ENCODE measurements around the gene RNF215.

The RNF215 gene

GRCh38 chr22:30386960-30387827 lies at the start of gene RNF215:
Gene RNF215, minus strand, starts transcription at chr22:30387411. Its CDS starts 98 bp downstream, at chr22:30387313.
- peak; percentile 74 for DNase-seq (ENCODE audit: low spot score)

GRCh38 chr22:30436196-30436595 lies 49.0 kb upstream of the RNF215 start:
- DNase-seq (ENCODE audit: low spot score): no peak

- no peak for DNase-seq (ENCODE audit: low spot score)
Observed at GRCh38 chr22:30435674-30436126, 48.5 kb upstream of the RNF215 start.

- no peak for DNase-seq (ENCODE audit: low spot score)
Observed at GRCh38 chr22:30434843-30435242, 47.6 kb upstream of the RNF215 start.

- no peak for DNase-seq (ENCODE audit: low spot score)
Observed at GRCh38 chr22:30433773-30434172, 46.6 kb upstream of the RNF215 start.

GRCh38 chr22:30433227-30433626 lies 46.0 kb upstream of the RNF215 start:
- DNase-seq (ENCODE audit: low spot score): no peak

GRCh38 chr22:30432520-30432919 lies 45.3 kb upstream of the RNF215 start:
- DNase-seq (ENCODE audit: low spot score): no peak

GRCh38 chr22:30432096-30432495 lies 44.9 kb upstream of the RNF215 start:
- DNase-seq (ENCODE audit: low spot score): no peak

- DNase-seq (ENCODE audit: low spot score): no peak
Observed at GRCh38 chr22:30430933-30431332, 43.7 kb upstream of the RNF215 start.

- no peak for DNase-seq (ENCODE audit: low spot score)
Observed at GRCh38 chr22:30429887-30430286, 42.7 kb upstream of the RNF215 start.

GRCh38 chr22:30427871-30428270 lies 40.7 kb upstream of the RNF215 start:
- DNase-seq (ENCODE audit: low spot score): no peak

- peak; percentile 58 for DNase-seq (ENCODE audit: low spot score)
Observed at GRCh38 chr22:30426388-30427353, 39.5 kb upstream of the RNF215 start.

GRCh38 chr22:30425616-30426387 lies 38.6 kb upstream of the RNF215 start, which contains the start of gene MTFP1:
Gene MTFP1, plus strand, starts transcription at chr22:30425768. Its CDS starts 112 bp downstream, at chr22:30425880.
- DNase-seq (ENCODE audit: low spot score): no peak

GRCh38 chr22:30425327-30425615 lies 38.1 kb upstream of the RNF215 start:
- no peak for DNase-seq (ENCODE audit: low spot score)

GRCh38 chr22:30424534-30425326 lies 37.5 kb upstream of the RNF215 start:
- peak; percentile 67 for DNase-seq (ENCODE audit: low spot score)

GRCh38 chr22:30423959-30424533 lies 36.8 kb upstream of the RNF215 start:
- peak; percentile 100 for DNase-seq (ENCODE audit: low spot score)

GRCh38 chr22:30423301-30423958 lies 36.2 kb upstream of the RNF215 start:
- no peak for DNase-seq (ENCODE audit: low spot score)

GRCh38 chr22:30422481-30423300 lies 35.5 kb upstream of the RNF215 start:
- DNase-seq (ENCODE audit: low spot score): peak; percentile 70

Measured in pons (tissue), 1 donor.